ENCODE measurements around the gene CORIN. TPM values are rescaled to one million over a fixed set of nuclear protein-coding genes. Genes with fewer than 3 reads are reported as not detected.
A peak's percentile ranks its signal among the peaks of the same experiment; 100 is the strongest.

The CORIN gene
- total and polyA plus RNA-seq, 2 experiments from 2014 or later = not detected

DNA sequence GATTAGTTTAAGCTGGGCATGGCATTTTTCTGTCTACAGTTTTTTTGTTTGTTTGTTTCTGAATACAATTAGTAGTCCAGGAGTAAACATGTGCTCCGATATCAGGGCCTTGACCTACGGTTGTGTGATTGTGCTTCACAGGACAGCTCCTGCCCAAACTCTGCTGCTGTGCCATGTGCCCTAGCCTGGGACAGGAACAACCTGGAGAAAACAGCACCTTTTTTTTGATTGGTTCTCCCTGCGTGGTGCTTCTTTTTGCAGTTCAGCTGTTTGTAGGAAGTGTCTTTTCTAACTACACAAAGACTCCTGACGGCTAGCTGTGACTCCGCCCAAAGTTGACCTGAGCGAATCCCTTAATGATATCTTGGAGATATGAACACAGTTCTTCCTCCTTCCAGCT, 194.0 kb downstream of the CORIN start:
- Mint-ChIP-seq H3K27ac (no peak overlapping the region), H3K4me3 (no peak overlapping the region), H3K9me3 (no peaks in the 10 kb centered on the region; the same call in 2 of the 3 replicates), H3K36me3 (ENCODE audit: low read depth) (no peaks in the 10 kb centered on the region), H3K4me1 (0 out of 3 replicates have a peak, but pooled peaks cover 3% of the 10 kb centered on the region), H3K27me3 (ENCODE audit: insufficient read depth, low read depth, poor library complexity) (no peaks in the 10 kb centered on the region)
- no peaks in the 10 kb centered on the region for H3K79me2 ChIP-seq (replicated peaks; ENCODE audit: insufficient read depth)
- H3K36me3 ChIP-seq (ENCODE audit: insufficient read depth) = no peaks in the 10 kb centered on the region
- no peak overlapping the region for H3K4me3 ChIP-seq
- no peak overlapping the region for H3K4me2 ChIP-seq
- DNase-seq (ENCODE audit: low spot score) = peak; percentile 19
- TF ChIP-seq NANOG (IDR thresholded peaks at IDR 0.05; ENCODE audit: borderline replicate concordance) (no peak), JUNB (IDR thresholded peaks at IDR 0.05; ENCODE audit: unreplicated experiment) (no peak), EZH2 (IDR thresholded peaks at IDR 0.05; ENCODE audit: low read depth, unreplicated experiment) (no peak), EZH2phosphoT487 (IDR thresholded peaks at IDR 0.05; ENCODE audit: unreplicated experiment) (no peak), POLR2AphosphoS5 (IDR thresholded peaks at IDR 0.05; ENCODE audit: low read depth) (no peak), CREB1 (CRISPR knock-in tag; IDR thresholded peaks at IDR 0.05; ENCODE audit: low read depth) (no peak), ZNF331 (CRISPR knock-in tag; IDR thresholded peaks at IDR 0.05; ENCODE audit: low read depth) (no peak), STAT1 (IDR thresholded peaks at IDR 0.05; ENCODE audit: unreplicated experiment) (no peak), ZNF114 (CRISPR knock-in tag; IDR thresholded peaks at IDR 0.05) (no peak)
- TF ChIP-seq, protein P1, sequence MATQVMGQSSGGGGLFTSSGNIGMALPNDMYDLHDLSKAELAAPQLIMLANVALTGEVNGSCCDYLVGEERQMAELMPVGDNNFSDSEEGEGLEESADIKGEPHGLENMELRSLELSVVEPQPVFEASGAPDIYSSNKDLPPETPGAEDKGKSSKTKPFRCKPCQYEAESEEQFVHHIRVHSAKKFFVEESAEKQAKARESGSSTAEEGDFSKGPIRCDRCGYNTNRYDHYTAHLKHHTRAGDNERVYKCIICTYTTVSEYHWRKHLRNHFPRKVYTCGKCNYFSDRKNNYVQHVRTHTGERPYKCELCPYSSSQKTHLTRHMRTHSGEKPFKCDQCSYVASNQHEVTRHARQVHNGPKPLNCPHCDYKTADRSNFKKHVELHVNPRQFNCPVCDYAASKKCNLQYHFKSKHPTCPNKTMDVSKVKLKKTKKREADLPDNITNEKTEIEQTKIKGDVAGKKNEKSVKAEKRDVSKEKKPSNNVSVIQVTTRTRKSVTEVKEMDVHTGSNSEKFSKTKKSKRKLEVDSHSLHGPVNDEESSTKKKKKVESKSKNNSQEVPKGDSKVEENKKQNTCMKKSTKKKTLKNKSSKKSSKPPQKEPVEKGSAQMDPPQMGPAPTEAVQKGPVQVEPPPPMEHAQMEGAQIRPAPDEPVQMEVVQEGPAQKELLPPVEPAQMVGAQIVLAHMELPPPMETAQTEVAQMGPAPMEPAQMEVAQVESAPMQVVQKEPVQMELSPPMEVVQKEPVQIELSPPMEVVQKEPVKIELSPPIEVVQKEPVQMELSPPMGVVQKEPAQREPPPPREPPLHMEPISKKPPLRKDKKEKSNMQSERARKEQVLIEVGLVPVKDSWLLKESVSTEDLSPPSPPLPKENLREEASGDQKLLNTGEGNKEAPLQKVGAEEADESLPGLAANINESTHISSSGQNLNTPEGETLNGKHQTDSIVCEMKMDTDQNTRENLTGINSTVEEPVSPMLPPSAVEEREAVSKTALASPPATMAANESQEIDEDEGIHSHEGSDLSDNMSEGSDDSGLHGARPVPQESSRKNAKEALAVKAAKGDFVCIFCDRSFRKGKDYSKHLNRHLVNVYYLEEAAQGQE (IDR thresholded peaks at IDR 0.05; ENCODE audit: unreplicated experiment) = no peak
- TF ChIP-seq, protein P2, sequence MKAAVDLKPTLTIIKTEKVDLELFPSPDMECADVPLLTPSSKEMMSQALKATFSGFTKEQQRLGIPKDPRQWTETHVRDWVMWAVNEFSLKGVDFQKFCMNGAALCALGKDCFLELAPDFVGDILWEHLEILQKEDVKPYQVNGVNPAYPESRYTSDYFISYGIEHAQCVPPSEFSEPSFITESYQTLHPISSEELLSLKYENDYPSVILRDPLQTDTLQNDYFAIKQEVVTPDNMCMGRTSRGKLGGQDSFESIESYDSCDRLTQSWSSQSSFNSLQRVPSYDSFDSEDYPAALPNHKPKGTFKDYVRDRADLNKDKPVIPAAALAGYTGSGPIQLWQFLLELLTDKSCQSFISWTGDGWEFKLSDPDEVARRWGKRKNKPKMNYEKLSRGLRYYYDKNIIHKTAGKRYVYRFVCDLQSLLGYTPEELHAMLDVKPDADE (IDR thresholded peaks at IDR 0.05) = no peak
- TF ChIP-seq, protein P3, sequence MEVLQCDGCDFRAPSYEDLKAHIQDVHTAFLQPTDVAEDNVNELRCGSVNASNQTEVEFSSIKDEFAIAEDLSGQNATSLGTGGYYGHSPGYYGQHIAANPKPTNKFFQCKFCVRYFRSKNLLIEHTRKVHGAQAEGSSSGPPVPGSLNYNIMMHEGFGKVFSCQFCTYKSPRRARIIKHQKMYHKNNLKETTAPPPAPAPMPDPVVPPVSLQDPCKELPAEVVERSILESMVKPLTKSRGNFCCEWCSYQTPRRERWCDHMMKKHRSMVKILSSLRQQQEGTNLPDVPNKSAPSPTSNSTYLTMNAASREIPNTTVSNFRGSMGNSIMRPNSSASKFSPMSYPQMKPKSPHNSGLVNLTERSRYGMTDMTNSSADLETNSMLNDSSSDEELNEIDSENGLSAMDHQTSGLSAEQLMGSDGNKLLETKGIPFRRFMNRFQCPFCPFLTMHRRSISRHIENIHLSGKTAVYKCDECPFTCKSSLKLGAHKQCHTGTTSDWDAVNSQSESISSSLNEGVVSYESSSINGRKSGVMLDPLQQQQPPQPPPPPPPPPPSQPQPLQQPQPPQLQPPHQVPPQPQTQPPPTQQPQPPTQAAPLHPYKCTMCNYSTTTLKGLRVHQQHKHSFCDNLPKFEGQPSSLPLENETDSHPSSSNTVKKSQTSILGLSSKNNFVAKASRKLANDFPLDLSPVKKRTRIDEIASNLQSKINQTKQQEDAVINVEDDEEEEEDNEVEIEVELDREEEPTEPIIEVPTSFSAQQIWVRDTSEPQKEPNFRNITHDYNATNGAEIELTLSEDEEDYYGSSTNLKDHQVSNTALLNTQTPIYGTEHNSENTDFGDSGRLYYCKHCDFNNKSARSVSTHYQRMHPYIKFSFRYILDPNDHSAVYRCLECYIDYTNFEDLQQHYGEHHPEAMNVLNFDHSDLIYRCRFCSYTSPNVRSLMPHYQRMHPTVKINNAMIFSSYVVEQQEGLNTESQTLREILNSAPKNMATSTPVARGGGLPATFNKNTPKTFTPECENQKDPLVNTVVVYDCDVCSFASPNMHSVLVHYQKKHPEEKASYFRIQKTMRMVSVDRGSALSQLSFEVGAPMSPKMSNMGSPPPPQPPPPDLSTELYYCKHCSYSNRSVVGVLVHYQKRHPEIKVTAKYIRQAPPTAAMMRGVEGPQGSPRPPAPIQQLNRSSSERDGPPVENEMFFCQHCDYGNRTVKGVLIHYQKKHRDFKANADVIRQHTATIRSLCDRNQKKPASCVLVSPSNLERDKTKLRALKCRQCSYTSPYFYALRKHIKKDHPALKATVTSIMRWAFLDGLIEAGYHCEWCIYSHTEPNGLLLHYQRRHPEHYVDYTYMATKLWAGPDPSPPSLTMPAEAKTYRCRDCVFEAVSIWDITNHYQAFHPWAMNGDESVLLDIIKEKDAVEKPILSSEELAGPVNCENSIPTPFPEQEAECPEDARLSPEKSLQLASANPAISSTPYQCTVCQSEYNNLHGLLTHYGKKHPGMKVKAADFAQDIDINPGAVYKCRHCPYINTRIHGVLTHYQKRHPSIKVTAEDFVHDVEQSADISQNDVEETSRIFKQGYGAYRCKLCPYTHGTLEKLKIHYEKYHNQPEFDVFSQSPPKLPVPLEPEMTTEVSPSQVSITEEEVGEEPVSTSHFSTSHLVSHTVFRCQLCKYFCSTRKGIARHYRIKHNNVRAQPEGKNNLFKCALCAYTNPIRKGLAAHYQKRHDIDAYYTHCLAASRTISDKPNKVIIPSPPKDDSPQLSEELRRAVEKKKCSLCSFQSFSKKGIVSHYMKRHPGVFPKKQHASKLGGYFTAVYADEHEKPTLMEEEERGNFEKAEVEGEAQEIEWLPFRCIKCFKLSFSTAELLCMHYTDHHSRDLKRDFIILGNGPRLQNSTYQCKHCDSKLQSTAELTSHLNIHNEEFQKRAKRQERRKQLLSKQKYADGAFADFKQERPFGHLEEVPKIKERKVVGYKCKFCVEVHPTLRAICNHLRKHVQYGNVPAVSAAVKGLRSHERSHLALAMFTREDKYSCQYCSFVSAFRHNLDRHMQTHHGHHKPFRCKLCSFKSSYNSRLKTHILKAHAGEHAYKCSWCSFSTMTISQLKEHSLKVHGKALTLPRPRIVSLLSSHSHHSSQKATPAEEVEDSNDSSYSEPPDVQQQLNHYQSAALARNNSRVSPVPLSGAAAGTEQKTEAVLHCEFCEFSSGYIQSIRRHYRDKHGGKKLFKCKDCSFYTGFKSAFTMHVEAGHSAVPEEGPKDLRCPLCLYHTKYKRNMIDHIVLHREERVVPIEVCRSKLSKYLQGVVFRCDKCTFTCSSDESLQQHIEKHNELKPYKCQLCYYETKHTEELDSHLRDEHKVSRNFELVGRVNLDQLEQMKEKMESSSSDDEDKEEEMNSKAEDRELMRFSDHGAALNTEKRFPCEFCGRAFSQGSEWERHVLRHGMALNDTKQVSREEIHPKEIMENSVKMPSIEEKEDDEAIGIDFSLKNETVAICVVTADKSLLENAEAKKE (CRISPR knock-in tag; IDR thresholded peaks at IDR 0.05) = no peak
- TF ChIP-seq, protein P4, sequence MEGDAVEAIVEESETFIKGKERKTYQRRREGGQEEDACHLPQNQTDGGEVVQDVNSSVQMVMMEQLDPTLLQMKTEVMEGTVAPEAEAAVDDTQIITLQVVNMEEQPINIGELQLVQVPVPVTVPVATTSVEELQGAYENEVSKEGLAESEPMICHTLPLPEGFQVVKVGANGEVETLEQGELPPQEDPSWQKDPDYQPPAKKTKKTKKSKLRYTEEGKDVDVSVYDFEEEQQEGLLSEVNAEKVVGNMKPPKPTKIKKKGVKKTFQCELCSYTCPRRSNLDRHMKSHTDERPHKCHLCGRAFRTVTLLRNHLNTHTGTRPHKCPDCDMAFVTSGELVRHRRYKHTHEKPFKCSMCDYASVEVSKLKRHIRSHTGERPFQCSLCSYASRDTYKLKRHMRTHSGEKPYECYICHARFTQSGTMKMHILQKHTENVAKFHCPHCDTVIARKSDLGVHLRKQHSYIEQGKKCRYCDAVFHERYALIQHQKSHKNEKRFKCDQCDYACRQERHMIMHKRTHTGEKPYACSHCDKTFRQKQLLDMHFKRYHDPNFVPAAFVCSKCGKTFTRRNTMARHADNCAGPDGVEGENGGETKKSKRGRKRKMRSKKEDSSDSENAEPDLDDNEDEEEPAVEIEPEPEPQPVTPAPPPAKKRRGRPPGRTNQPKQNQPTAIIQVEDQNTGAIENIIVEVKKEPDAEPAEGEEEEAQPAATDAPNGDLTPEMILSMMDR (conservative IDR thresholded peaks at IDR 0.05; ENCODE audit: low read depth in 2 of 2) = no peak
- peak; percentile 62 for ATAC-seq
- H3K9me2 ChIP-seq (ENCODE audit: insufficient read depth) = no peaks in the 10 kb centered on the region
- no peaks in the 10 kb centered on the region for H3K4me1 ChIP-seq (ENCODE audit: insufficient read depth)
- no peaks in the 10 kb centered on the region for H4K20me1 ChIP-seq (replicated peaks; ENCODE audit: insufficient read depth)
- no peaks in the 10 kb centered on the region for H3K27me3 ChIP-seq (ENCODE audit: insufficient read depth)
- no peak overlapping the region for H3K27ac ChIP-seq (ENCODE audit: low read depth)
- peak overlapping the region; percentile 80 for H2AFZ ChIP-seq
- H3F3A ChIP-seq (replicated peaks; ENCODE audit: low read depth) = no peaks in the 10 kb centered on the region

All from GM23338 (cell line).